22Rv1 (cell line): ENCODE measurements around the gene ROPN1B.

Source experiments
- ZFX ChIP-seq: fragments of 450-650 bp; IDR thresholded peaks from 2 replicates; pipeline ENCODE4 v1.6.1; 2017; ENCODE audit warnings: antibody characterized with exemption, borderline replicate concordance
- TF ChIP-seq, protein P1 (sequence below): fragments of 450-650 bp; IDR thresholded peaks from 2 replicates; pipeline ENCODE4 v1.5.1; 2017; ENCODE audit warnings: mild to moderate bottlenecking

DNA sequence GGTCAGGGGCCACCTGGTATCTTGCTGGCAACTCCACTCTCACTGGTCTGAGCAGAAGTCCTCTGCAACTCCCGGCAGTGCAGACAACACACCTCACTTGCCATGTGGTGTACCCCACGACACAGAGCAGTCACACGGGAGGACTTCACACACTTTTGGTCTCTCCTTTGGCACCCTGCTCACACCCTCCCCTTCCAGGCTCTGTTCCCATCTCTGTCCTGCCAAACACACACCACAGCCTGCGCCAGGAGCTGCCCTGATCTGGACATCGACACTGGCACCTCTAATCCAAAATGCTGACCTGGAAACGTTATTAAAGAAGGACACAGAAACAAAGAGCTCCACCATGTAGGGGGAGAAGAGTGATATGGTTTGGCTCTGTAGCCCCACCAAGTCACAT lies 57.8 kb downstream of the ROPN1B start:
- TF ChIP-seq, protein P1, sequence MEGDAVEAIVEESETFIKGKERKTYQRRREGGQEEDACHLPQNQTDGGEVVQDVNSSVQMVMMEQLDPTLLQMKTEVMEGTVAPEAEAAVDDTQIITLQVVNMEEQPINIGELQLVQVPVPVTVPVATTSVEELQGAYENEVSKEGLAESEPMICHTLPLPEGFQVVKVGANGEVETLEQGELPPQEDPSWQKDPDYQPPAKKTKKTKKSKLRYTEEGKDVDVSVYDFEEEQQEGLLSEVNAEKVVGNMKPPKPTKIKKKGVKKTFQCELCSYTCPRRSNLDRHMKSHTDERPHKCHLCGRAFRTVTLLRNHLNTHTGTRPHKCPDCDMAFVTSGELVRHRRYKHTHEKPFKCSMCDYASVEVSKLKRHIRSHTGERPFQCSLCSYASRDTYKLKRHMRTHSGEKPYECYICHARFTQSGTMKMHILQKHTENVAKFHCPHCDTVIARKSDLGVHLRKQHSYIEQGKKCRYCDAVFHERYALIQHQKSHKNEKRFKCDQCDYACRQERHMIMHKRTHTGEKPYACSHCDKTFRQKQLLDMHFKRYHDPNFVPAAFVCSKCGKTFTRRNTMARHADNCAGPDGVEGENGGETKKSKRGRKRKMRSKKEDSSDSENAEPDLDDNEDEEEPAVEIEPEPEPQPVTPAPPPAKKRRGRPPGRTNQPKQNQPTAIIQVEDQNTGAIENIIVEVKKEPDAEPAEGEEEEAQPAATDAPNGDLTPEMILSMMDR: no peak
- TF ChIP-seq ZFX: no peak
